Smooth muscle cell of bladder (primary cell): Measurements from ENCODE around the gene FASTK. TPM values are rescaled to one million over a fixed set of nuclear protein-coding genes. Genes with fewer than 3 reads are reported as not detected.

Experiments used
- total RNA-seq: library from RNA; depleted of rRNA; stranded (reverse); fragments of >200 nt; gene quantifications from 2 replicates; pipeline ENCODE4 v1.2.3, GENCODE V29; 2014

The FASTK gene
- 74.5 and 76.1 TPM in 2 replicates for total RNA-seq

GRCh38 chr7:151080522-151081169 is at the start of gene FASTK:
Gene FASTK (minus strand): TSS chr7:151080809. CDS start chr7:151080766, 43 bp downstream.

GRCh38 chr7:151085691-151086620 is 5.3 kb upstream of the FASTK start, which contains the start of gene AGAP3:
Gene AGAP3 (plus strand): TSS chr7:151086475. CDS start chr7:151086742, 267 bp downstream.

GRCh38 chr7:151083071-151083823 is 2.6 kb upstream of the FASTK start, which contains the start of gene TMUB1:
Gene TMUB1 (minus strand): TSS chr7:151083493. CDS start chr7:151082563, 930 bp downstream.

GRCh38 chr7:151059367-151060112 is 21.1 kb downstream of the FASTK start, which contains the start of gene SLC4A2:
Gene SLC4A2 (plus strand): TSS chr7:151059589. CDS start chr7:151061988, 2,399 bp downstream.

GRCh38 chr7:151057506-151057988 is 23.1 kb downstream of the FASTK start, which contains the start of gene CDK5:
Gene CDK5 (minus strand): TSS chr7:151057897. CDS start chr7:151057848, 49 bp downstream.

GRCh38 chr7:151047976-151048815 is 32.4 kb downstream of the FASTK start, which contains the start of gene ASIC3:
Gene ASIC3 (plus strand): TSS chr7:151048531. CDS start chr7:151048886, 355 bp downstream.

GRCh38 chr7:151028131-151028947 is 52.3 kb downstream of the FASTK start, which contains the start of gene ABCB8:
Gene ABCB8 (plus strand): TSS chr7:151028450. CDS start chr7:151028516, 66 bp downstream.

Other genes with a start within 250 kb of the FASTK start
- gene AOC1, start 228.3 kb downstream of the FASTK start, total RNA-seq: 0.14 TPM in 1 of 2 replicates, not detected in the other
- 0.83 and 1.7 TPM in 2 replicates for gene KCNH2, start 102.5 kb downstream of the FASTK start, total RNA-seq
- 1.3 TPM in 2 replicates for gene NOS3, start 89.8 kb downstream of the FASTK start, total RNA-seq
- 0.37 TPM in 1 of 2 replicates, not detected in the other for gene ATG9B, start 56.3 kb downstream of the FASTK start, total RNA-seq
- 19.2 and 24.5 TPM in 2 replicates for gene ABCB8, start 52.4 kb downstream of the FASTK start, total RNA-seq
- gene ASIC3, start 32.3 kb downstream of the FASTK start, total RNA-seq: 0.14 and 0.37 TPM in 2 replicates
- 26.7 and 30.1 TPM in 2 replicates for gene CDK5, start 22.9 kb downstream of the FASTK start, total RNA-seq
- 58.6 and 78.7 TPM in 2 replicates for gene SLC4A2, start 21.2 kb downstream of the FASTK start, total RNA-seq
- gene TMUB1, start 2.7 kb upstream of the FASTK start, total RNA-seq: 13.2 and 17.4 TPM in 2 replicates
- gene AGAP3, start 5.7 kb upstream of the FASTK start, total RNA-seq: 26.2 and 40.4 TPM in 2 replicates
- gene GBX1, start 86.9 kb upstream of the FASTK start, total RNA-seq: not detected in 2 replicates
- not detected in 2 replicates for gene ASB10, start 106.4 kb upstream of the FASTK start, total RNA-seq
- not detected in 2 replicates for gene H2BK1, start 129.7 kb upstream of the FASTK start, total RNA-seq
- gene ABCF2, start 146.4 kb upstream of the FASTK start, total RNA-seq: 60.3 and 62.2 TPM in 2 replicates
- 70.1 and 101 TPM in 2 replicates for gene CHPF2, start 151.7 kb upstream of the FASTK start, total RNA-seq
- gene SMARCD3, start 167.9 kb upstream of the FASTK start, total RNA-seq: 46.6 and 53.7 TPM in 2 replicates